ENCODE data around the gene ATXN10. TPM values are rescaled to one million over a fixed set of nuclear protein-coding genes. Genes with fewer than 3 reads are reported as not detected.

Gene ATXN10
- total and polyA plus RNA-seq, 2 of the 8 experiments (the other 6 are each of a cell fraction or from before 2014, with no cell fraction given), result 134 to 210 TPM

DNA sequence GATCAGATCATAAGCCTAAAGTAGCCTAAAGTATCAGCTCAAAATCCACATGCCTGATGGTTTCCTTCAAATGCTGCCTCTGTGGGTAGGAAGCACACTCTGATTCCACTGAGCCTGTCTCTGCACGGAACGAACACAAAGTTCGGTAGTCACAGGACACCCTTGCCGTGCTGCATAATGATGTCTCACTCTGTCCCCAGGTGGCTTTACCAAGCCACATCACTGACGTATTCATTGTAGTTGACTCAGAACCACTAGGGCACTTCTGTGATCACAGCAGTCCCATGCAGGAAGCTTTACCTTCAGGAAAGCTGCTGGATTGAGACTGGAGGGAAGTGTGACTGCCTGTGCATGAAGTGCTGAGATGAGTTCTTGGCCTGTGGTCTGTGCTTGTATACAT, 147.7 kb downstream of the ATXN10 start:
- no peak overlapping the region for H2BK120ac ChIP-seq (replicated peaks; ENCODE audit: low read depth, low read length)
- WGBS, 2 experiments (ENCODE audit: extremely low coverage in 1 of 2, insufficient coverage in 1 of 2, insufficient read length in 1 of 2, insufficient replicate concordance in 2 of 2, low coverage in 1 of 2, low lambda C conversion rate in 2 of 2, missing lambda C conversion rate in 1 of 2), result 92% methylated on average over 5 of the region's 5 CpGs; no CpG with 5 or more reads in 1 of the 2 experiments
- no peak overlapping the region for H3K4me3 ChIP-seq (ENCODE audit: extremely low read depth in 1 of 4, insufficient read depth in 2 of 4, low read depth in 3 of 4, low read length in 4 of 4)
- no peaks in the 10 kb centered on the region for H3K27me3 ChIP-seq (replicated peaks in 1 of 4; ENCODE audit: control insufficient read depth in 3 of 4, extremely low read depth in 1 of 4, insufficient read depth in 3 of 4, low read length in 3 of 4)
- H3K4me2 ChIP-seq (ENCODE audit: insufficient read depth in 1 of 2, low read depth in 2 of 2, low read length in 2 of 2), result no peak overlapping the region
- no peak overlapping the region for H3K18ac ChIP-seq (ENCODE audit: extremely low read depth, low read length)
- POLR2A ChIA-PET (ENCODE audit: partially characterized antibody), result no interaction called here
- peaks cover 0 to 5% (median 1%) of the 10 kb centered on the region in 4 experiments; a peak in 2 of 8 replicates for H3K36me3 ChIP-seq (ENCODE audit: control insufficient read depth in 2 of 4, insufficient read depth in 4 of 4, low read length in 3 of 4)
- FAIRE-seq (no peak), DNase-seq (ENCODE audit: low read depth in 1 of 2, low spot score in 2 of 2) (no peak)
- no peak overlapping the region for H2AFZ ChIP-seq (ENCODE audit: low read length)
- no peak overlapping the region for H3K23ac ChIP-seq (ENCODE audit: insufficient read length)
- peaks cover 0 to 4% of the 10 kb centered on the region in 2 experiments for H4K20me1 ChIP-seq (replicated peaks in 1 of 2; ENCODE audit: control insufficient read depth in 1 of 2, insufficient read depth in 2 of 2, low read length in 2 of 2)
- H2AK5ac ChIP-seq (ENCODE audit: low read depth, low read length), result no peak overlapping the region
- H3K4ac ChIP-seq (replicated peaks; ENCODE audit: insufficient read length, low read depth, low read length), result no peak overlapping the region
- no peak overlapping the region for H2BK15ac ChIP-seq (ENCODE audit: low read length)
- peaks cover 0 to 8% (median 0%) of the 10 kb centered on the region in 4 experiments; a peak in 1 of 7 replicates for H3K4me1 ChIP-seq (replicated peaks in 1 of 4; ENCODE audit: control insufficient read depth in 3 of 4, insufficient read depth in 4 of 4, low read length in 3 of 4)
- H2BK20ac ChIP-seq (ENCODE audit: low read length), result no peak overlapping the region
- no peak overlapping the region for H4K5ac ChIP-seq (ENCODE audit: insufficient read length, low read depth, low read length)
- H3K23me2 ChIP-seq (ENCODE audit: low read depth, low read length), result no peaks in the 10 kb centered on the region
- H2BK5ac ChIP-seq (ENCODE audit: low read depth, low read length), result no peak overlapping the region
- no peak overlapping the region for H3K14ac ChIP-seq (ENCODE audit: insufficient read length)
- no peak overlapping the region for H3K9ac ChIP-seq (replicated peaks in 1 of 4; ENCODE audit: extremely low read depth in 1 of 4, low read depth in 3 of 4, low read length in 3 of 4)
- 0 out of 2 replicates have a peak, but pooled peaks cover 3% of the 10 kb centered on the region for H3K79me1 ChIP-seq (ENCODE audit: low read depth, low read length)
- H3K27ac ChIP-seq (ENCODE audit: low read depth, low read length), result no peak overlapping the region
- no peak overlapping the region for H4K91ac ChIP-seq (replicated peaks; ENCODE audit: insufficient read length, low read length)
- no peaks in the 10 kb centered on the region for H3K9me3 ChIP-seq (ENCODE audit: insufficient read depth in 2 of 2, low read depth in 1 of 2, low read length in 1 of 2)
- H3K56ac ChIP-seq (replicated peaks; ENCODE audit: insufficient read length, low read depth, low read length), result no peak overlapping the region
- no peak overlapping the region for H4K8ac ChIP-seq (ENCODE audit: extremely low read depth, insufficient read depth, low read length)
- no peak overlapping the region for H2BK12ac ChIP-seq (ENCODE audit: low read depth, low read length)
- no peaks in the 10 kb centered on the region for H3K79me2 ChIP-seq (ENCODE audit: control insufficient read depth in 1 of 2, insufficient read depth in 2 of 2, low read length in 2 of 2)
- CTCF ChIA-PET (ENCODE audit: partially characterized antibody), result interaction anchor here (1.0 kb wide), 2 partner anchors 45 to 87 kb away, joined by 5 to 8 read pairs; no protein-coding TSS in a partner anchor
- TF ChIP-seq POLR2AphosphoS5 (IDR thresholded peaks at IDR 0.05; ENCODE audit: low read depth, low read length) (no peak), E2F6 (IDR thresholded peaks at IDR 0.05) (no peak), EGR1 (IDR thresholded peaks at IDR 0.05; ENCODE audit: borderline replicate concordance, low read depth, low read length) (no peak), ATF2 (IDR thresholded peaks at IDR 0.05; ENCODE audit: low read length) (no peak), RXRA (IDR thresholded peaks at IDR 0.05; ENCODE audit: insufficient read depth, low read depth, low read length) (no peak)
- TF ChIP-seq, protein P1, sequence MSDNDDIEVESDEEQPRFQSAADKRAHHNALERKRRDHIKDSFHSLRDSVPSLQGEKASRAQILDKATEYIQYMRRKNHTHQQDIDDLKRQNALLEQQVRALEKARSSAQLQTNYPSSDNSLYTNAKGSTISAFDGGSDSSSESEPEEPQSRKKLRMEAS (IDR thresholded peaks at IDR 0.05), result no peak

Measured in H1 (cell line).